HUES6 (cell line): ENCODE measurements around the gene LIAS.
"Not testable (repeated sequence)": the region's sequence is repeated elsewhere in the genome, so short reads cannot be mapped to it uniquely, and the experiment has no call there.

ENCODE experiments used
- H3K27ac ChIP-seq: 2 replicates; pipeline ENCODE4 v1.7.0; 2013; ENCODE audit warnings: low read depth, mild to moderate bottlenecking, low read length, inconsistent platforms
- H3K27me3 ChIP-seq: 2 replicates; pipeline ENCODE4 v1.6.1; 2013; ENCODE audit warnings: low read length; ENCODE audit not compliant: control insufficient read depth, insufficient read depth
- H3K36me3 ChIP-seq: 2 replicates; pipeline ENCODE4 v1.6.1; 2013; ENCODE audit warnings: low read length; ENCODE audit not compliant: control insufficient read depth, insufficient read depth
- H3K4me1 ChIP-seq: 2 replicates; pipeline ENCODE4 v1.6.1; 2013; ENCODE audit warnings: low read length; ENCODE audit not compliant: control insufficient read depth, insufficient read depth
- H3K4me3 ChIP-seq: 2 replicates; pipeline ENCODE4 v1.5.1; 2013; ENCODE audit warnings: low read depth, low read length
- H3K9ac ChIP-seq: one replicate; pipeline ENCODE4 v1.6.1; 2013; ENCODE audit warnings: mild to moderate bottlenecking, low read length
- H3K9me3 ChIP-seq: 2 replicates; pipeline ENCODE4 v1.6.1; 2013; ENCODE audit warnings: low read depth, low read length; ENCODE audit not compliant: control insufficient read depth, insufficient read depth

The LIAS gene

DNA sequence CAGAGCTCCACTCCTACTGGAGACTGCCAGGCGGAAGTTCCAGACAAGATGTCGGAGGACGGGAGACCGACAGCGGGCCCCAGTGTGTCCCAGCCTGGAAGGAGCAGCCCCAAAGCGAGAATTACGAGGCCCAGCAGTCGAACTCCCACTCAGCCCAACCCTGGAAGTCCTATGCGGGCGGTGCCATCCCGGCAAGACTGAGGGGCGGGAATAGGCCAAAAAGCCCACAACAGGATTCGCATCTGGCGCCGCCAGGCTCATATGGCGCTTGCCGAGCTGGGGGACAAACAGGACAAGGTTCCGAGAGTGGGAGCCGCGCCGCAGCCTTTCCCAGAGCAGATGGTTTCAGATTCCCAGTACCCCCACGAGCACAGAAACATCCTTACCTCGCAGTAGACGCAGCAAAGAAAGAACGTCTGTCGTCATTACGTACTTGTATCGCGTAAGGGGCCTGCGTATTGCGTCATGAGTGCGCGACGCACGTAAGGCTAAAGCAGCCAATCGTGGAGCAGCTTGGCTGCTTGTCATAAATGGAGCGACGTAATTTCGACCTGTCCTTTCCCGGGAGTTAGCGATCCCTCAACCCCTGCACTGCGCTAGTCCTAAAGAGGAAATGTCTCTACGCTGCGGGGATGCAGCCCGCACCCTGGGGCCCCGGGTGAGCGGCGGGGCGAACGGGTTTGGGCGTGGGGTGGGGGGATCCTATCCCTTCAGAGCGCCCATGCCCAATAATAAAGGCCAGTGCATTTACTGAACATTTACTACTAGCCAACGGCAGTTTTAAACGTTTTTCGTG lies at the start of gene LIAS, which contains the start of gene RPL9:
TSS of gene LIAS (plus strand) at position 552 of the 796 bp plus-strand sequence. CDS start at position 614, 62 bp downstream.
TSS of gene RPL9 (minus strand) at position 418 of the 796 bp plus-strand sequence. CDS start 483 bp downstream, outside the sequence.
- H3K9me3 ChIP-seq = no peaks in the 10 kb centered on the region
- H3K36me3 ChIP-seq = peaks cover 64% of the 10 kb centered on the region
- H3K27ac ChIP-seq = peak within 1 kb of the TSS; percentile 91
- no peaks in the 10 kb centered on the region for H3K4me1 ChIP-seq
- H3K27me3 ChIP-seq = no peaks in the 10 kb centered on the region
- H3K9ac ChIP-seq = peak within 1 kb of the TSS; percentile 96
- peak within 1 kb of the TSS; percentile 83 for H3K4me3 ChIP-seq

DNA sequence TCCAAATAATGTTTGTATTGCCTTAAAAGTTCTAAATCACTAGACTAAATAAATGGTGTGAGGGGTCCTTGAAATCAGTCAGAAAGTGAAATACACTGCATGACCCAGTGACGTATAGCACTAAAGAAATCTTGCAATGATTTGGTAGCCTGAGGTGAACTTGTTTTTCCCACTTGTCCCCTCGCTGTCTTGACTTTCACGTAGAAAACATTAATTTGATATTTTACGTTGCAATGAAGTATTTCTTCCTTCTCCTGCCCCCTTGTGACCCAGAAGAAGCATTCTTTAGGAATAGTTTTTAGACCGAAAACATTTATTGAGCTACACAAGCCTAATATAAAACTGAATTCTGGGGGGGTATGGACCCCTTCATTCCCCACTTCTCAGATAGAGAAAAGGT lies 48.4 kb upstream of the LIAS start:
- H3K9ac ChIP-seq = no peak overlapping the region
- no peaks in the 10 kb centered on the region for H3K36me3 ChIP-seq
- no peaks in the 10 kb centered on the region for H3K27me3 ChIP-seq
- H3K27ac ChIP-seq = no peak overlapping the region
- no peaks in the 10 kb centered on the region for H3K4me1 ChIP-seq
- no peak overlapping the region for H3K4me3 ChIP-seq
- no peaks in the 10 kb centered on the region for H3K9me3 ChIP-seq

DNA sequence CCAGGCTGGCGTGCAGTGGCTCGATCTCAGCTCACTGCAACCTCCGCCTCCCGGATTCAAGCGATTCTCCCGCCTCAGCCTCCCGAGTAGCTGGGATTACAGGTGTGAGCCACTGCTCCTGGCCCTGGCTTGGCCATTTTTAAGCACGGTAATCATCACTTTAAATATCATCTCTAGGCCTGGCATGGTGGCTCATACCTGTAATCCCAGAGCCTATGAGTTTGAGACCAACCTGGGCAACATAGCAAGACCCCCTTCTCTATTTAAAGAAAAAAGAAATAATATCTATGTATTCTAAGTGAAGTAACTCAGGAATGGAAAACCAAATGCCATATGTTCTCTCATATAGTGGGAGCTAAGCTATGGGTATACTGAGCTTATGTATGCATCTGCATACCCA lies 47.3 kb upstream of the LIAS start:
- H3K4me1 ChIP-seq, H3K4me3 ChIP-seq, H3K27ac ChIP-seq, H3K9me3 ChIP-seq, H3K9ac ChIP-seq, H3K36me3 ChIP-seq, H3K27me3 ChIP-seq: not testable (repeated sequence)

DNA sequence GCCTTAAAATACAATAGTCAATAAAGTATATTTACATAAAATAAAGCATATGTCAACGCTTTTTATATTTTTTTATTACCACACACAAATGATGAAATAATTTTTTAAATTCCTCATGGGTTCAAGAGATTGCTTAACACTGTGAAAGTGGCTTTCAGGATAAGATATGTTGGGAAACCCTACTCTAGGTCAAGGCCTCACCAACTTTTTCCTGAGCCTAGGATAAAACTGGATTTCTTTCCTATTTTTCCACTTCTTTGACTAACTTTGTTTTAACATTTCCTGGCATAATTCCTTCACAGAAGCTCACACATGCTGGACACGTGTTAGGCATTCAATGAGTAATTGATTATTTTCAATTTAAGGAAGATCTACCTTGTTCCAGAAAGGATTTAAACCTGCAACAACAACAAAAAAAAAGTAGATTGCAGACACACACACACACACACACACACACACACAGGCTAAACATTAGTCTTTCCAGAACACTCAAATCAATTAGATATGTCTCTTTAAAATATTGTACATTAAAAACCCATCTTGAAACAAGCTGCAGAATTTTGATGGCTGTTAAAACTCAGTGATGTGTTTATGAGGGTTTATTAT lies 43.1 kb upstream of the LIAS start:
- Histone ChIP-seq H3K9ac (no peak overlapping the region), H3K9me3 (no peaks in the 10 kb centered on the region), H3K4me1 (no peaks in the 10 kb centered on the region), H3K4me3 (no peak overlapping the region), H3K36me3 (no peaks in the 10 kb centered on the region), H3K27me3 (no peaks in the 10 kb centered on the region), H3K27ac (no peak overlapping the region)

DNA sequence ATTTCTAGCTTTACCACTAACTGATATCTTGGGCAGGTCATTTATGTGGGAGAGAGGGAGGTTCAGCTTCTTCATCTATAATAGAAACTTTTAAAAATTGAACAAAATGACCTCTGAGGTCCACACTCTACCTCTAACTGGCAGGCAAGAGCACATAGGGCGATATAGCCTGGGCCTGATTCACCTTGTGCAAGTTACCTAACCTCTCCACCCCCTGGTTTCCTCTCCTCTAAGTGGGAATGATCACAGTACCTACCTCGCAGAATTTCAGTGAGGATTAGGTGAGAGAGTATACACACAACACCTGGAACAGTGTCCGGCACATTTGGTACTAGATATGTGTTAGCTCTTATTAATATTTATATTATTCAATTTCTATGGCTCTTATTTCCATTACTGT lies 36.6 kb upstream of the LIAS start:
- Histone ChIP-seq H3K4me3 (no peak overlapping the region), H3K4me1 (no peaks in the 10 kb centered on the region), H3K27ac (no peak overlapping the region), H3K36me3 (no peaks in the 10 kb centered on the region), H3K9me3 (no peaks in the 10 kb centered on the region), H3K9ac (no peak overlapping the region), H3K27me3 (no peaks in the 10 kb centered on the region)

DNA sequence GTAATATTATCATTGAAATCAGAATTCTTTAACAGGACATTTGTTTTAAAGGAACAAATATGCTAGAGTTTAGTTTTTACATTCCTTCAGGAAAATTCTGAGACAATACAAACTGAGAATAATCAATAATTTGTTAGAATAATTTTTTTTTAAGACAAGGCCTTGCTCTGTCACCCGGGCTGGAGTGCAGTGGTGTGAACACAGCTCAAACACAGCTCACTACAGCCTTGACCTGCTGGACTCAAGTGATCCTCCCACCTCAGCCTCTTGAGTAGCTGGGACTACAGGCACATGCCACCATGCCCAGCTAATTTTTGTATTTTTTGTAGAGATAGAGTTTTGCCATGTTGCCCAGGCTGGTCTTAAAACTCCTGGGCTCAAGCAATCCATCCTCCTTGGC lies 33.6 kb upstream of the LIAS start:
- not testable (repeated sequence) for H3K9me3 ChIP-seq, H3K36me3 ChIP-seq, H3K27ac ChIP-seq, H3K9ac ChIP-seq, H3K4me3 ChIP-seq, H3K27me3 ChIP-seq, H3K4me1 ChIP-seq

DNA sequence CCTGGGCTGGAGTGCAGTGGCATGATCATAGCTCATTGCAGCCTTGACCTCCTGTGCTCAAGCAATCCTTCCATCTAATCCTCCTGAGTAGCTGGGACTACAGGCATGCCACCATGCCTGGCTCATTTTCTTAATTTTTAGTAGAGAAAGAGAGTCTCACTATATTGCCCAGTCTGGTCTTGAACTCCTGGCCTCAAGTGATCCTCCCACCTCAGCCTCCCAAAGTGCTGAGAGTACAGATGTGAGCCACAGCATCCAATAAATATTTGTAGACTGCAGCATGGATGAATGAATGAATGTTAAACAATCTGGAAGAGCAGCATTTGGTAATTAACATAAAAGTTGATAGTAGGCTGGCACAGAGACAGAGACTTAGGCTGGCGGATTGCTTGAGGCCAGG lies 32.1 kb upstream of the LIAS start:
- Histone ChIP-seq H3K4me1 (no peaks in the 10 kb centered on the region), H3K9me3 (no peaks in the 10 kb centered on the region), H3K27me3 (no peaks in the 10 kb centered on the region), H3K27ac (no peak overlapping the region), H3K9ac (no peak overlapping the region), H3K4me3 (no peak overlapping the region), H3K36me3 (no peaks in the 10 kb centered on the region)

DNA sequence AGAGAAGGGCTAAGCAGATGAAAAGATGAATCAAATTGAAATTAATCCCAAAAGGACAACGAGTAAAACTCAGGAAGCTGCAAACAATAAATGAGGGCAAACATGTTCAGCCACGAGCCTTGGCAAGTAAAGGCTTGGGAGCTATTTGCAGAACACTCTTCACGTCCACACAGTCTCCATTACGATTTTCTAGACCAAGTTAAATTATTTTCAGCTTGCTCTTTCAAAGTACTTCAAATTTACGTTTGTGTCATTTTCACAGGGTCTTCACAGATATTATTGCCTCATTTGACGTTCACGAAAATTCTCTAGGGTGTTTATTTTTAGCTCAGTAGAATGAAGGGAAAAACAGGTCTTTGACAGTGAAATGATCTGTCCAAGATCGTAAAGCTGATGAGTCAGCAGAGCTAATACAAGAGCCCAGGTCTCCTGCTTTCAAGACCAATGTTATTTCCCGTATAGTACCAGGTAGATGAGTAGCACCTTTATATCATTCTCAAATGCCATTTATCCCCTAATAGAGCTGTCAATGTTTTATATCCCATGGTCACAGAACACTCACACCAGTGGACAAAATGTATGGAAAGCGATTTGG lies 31.2 kb upstream of the LIAS start:
- no peaks in the 10 kb centered on the region for H3K27me3 ChIP-seq
- no peak overlapping the region for H3K4me3 ChIP-seq
- no peaks in the 10 kb centered on the region for H3K36me3 ChIP-seq
- no peak overlapping the region for H3K9ac ChIP-seq
- H3K9me3 ChIP-seq = no peaks in the 10 kb centered on the region
- no peak overlapping the region for H3K27ac ChIP-seq
- no peaks in the 10 kb centered on the region for H3K4me1 ChIP-seq

DNA sequence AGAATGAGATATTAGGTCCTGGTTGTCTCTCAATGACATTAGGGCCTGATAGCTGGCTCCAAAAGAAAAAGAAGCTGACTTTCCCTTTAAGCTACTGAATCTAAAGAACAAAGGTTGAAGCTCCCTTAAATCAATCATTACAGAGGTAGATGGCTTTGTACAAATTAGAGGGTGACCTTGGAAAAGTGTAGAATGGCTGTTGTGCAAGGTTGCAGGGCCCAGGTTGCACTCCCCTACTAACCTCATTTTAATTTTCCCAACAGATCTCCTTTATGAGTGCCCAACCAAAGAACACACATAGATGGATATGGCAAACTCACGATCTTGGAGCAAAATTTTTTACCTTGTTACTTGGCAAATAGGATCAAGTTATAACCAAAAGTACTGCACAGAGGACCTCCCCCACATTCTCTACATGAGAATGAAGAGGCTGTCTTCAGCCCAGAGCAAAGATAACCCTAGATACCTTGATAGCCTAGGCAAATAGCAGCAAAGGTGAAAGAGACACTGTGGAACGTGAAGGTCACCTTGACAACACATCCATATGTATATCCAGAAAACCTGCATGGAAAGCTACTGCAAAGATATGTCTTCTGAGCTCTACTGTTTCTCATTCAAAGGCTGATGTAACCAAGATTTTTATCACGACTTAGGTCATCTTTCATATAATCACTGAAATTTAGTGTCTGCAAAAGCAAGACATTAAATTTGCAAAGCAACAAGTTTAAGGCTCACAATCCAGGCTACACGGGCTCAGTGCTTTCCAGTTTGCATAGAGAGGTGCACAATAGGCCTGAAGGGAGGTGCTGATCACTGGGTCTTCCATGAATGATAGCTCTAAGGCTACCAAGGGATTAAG lies 29.2 kb upstream of the LIAS start:
- no peak overlapping the region for H3K27ac ChIP-seq
- H3K9ac ChIP-seq = no peak overlapping the region
- H3K9me3 ChIP-seq = no peaks in the 10 kb centered on the region
- no peaks in the 10 kb centered on the region for H3K36me3 ChIP-seq
- no peaks in the 10 kb centered on the region for H3K4me1 ChIP-seq
- no peaks in the 10 kb centered on the region for H3K27me3 ChIP-seq
- no peak overlapping the region for H3K4me3 ChIP-seq

DNA sequence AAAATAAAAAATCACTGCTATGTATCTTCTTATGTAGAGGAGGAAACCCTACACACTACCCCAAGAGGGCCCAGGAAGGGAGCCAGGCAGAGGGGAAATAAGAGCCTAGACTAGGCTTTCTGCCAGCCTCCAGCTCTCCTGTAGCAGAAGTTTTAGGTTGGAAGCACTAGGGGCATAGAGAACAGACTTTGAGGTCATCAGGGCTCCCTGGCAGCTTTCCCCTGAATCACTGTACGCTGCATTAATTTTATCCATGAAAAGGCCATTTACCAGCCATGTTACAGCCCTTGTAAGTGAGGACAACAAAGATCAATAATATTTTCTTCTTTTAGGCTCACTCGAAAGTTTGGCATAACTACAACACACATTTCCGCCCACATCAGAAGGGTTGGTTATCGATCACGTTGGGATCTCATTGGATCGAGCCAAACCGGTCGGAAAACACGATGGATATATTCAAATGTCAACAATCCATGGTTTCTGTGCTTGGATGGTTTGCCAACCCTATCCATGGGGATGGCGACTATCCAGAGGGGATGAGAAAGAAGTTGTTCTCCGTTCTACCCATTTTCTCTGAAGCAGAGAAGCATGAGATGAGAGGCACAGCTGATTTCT lies 24.9 kb upstream of the LIAS start:
- Histone ChIP-seq H3K4me3 (no peak overlapping the region), H3K4me1 (no peaks in the 10 kb centered on the region), H3K27ac (no peak overlapping the region), H3K36me3 (no peaks in the 10 kb centered on the region), H3K27me3 (no peaks in the 10 kb centered on the region), H3K9me3 (no peaks in the 10 kb centered on the region), H3K9ac (no peak overlapping the region)
